ENCODE measurements around the gene SFSWAP. TPM values are rescaled to one million over a fixed set of nuclear protein-coding genes. Genes with fewer than 3 reads are reported as not detected.

The SFSWAP gene
- total RNA-seq, 1 experiment from 2014 or later, result 50.4 TPM

DNA sequence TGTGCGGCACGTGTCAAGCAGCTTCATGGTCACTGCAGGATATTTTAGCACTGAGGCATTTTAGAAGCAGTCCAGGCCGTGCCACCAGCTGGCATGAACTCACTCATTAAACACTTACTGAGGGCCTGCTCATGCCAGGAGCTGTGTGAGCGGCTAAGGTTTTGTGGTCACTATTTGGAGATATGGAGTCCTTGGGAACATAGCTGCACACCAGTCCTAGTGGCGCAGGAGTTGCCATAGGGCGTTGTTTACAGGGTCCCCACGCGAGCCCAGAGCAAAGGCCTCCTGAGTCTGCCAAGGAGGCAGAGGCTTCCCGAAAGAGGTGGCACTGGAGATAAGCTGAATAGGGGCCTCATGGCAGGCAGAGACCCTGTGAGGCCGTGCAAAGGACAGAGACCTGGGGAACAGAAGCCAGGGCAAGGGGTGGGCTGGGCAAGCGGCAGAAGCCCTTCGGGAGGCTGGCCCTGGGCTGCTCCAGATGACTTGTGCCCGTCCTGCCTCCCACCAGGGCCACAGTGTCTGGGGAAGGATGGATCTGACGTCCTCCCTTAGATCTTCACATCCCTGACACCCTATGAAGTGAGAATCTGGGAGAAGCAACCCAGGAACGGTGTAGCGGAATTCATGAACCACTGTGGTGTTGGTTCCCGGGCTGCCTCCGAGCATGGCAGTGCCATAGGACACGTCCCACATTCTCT, 38.9 kb downstream of the SFSWAP start:
- ChIA-PET RAD21 (ENCODE audit: low non-redundant PET in 1 of 2, low total read pairs in 2 of 2, uncharacterized antibody in 2 of 2, unreplicated experiment in 2 of 2) (no interaction called here), CTCF (no interaction called here), POLR2A (no interaction called here)
- Histone ChIP-seq H3K9ac (ENCODE audit: low read length) (no peak overlapping the region), H4K20me1 (ENCODE audit: insufficient read depth) (no peaks in the 10 kb centered on the region), H3K9me3 (ENCODE audit: control insufficient read depth in 1 of 2, insufficient read depth in 1 of 2, low read depth in 1 of 2, low read length in 2 of 2) (peaks cover 0 to 3% of the 10 kb centered on the region in 2 experiments; a peak in 1 of 4 replicates), H3K79me2 (ENCODE audit: insufficient read depth, low read length) (peaks cover 21% of the 10 kb centered on the region), H3K9me2 (ENCODE audit: insufficient read depth) (no peaks in the 10 kb centered on the region), H2AFZ (ENCODE audit: low read depth, low read length, poor library complexity, severe bottlenecking) (no peak overlapping the region), H3K4me1 (ENCODE audit: control insufficient read depth in 1 of 2, insufficient read depth in 2 of 2, low read length in 2 of 2) (no peaks in the 10 kb centered on the region), H3K27me3 (ENCODE audit: insufficient read depth, low read length) (no peaks in the 10 kb centered on the region), H3K27ac (ENCODE audit: low read depth, low read length) (no peak overlapping the region), H3K4me3 (replicated peaks in 1 of 2; ENCODE audit: low read depth in 1 of 2, low read length in 2 of 2) (no peak overlapping the region), H3K36me3 (ENCODE audit: control insufficient read depth in 1 of 2, insufficient read depth in 2 of 2, low read length in 2 of 2) (peaks cover 21 to 42% of the 10 kb centered on the region in 2 experiments), H3K4me2 (ENCODE audit: low read length) (no peak overlapping the region)
- TF ChIP-seq EGR1 (IDR thresholded peaks at IDR 0.05; ENCODE audit: low read depth), result no peak
- no peak for TF ChIP-seq ZFX (IDR thresholded peaks at IDR 0.05)
- ATAC-seq (no peak), DNase-seq (ENCODE audit: low read depth, low spot score) (no peak)
- no TSS peak for BruUV-seq (replicated peaks)
- intact Hi-C loops (cut with micrococcal nuclease), result no loop called here

DNA sequence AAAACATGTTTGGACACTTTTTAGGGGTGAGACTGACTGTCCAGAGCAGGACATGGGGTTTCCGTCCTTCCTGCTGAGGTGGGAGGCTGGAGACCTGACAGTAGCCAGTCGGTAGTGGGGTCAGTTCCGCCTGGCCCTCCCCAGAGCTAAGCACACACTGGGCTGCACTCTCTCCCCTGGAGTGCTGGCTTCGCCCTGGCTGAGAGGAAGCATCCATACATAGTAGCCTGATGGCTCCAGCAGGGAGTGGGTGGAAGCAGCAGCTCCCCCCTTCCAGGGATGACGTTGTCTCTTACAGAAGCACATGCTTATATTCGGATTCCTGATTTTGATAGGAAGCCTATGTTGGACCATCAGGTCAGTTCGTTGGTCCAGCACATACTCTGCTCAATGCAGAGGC, 40.4 kb downstream of the SFSWAP start:
- Histone ChIP-seq H3K27ac (ENCODE audit: low read depth, low read length) (no peak overlapping the region), H3K9me3 (ENCODE audit: control insufficient read depth in 1 of 2, insufficient read depth in 1 of 2, low read depth in 1 of 2, low read length in 2 of 2) (no peaks in the 10 kb centered on the region), H2AFZ (ENCODE audit: low read depth, low read length, poor library complexity, severe bottlenecking) (no peak overlapping the region), H3K9me2 (ENCODE audit: insufficient read depth) (no peaks in the 10 kb centered on the region), H3K9ac (ENCODE audit: low read length) (no peak overlapping the region), H4K20me1 (ENCODE audit: insufficient read depth) (no peaks in the 10 kb centered on the region; the same call in 1 of the 2 replicates), H3K36me3 (ENCODE audit: control insufficient read depth in 1 of 2, insufficient read depth in 2 of 2, low read length in 2 of 2) (peaks cover 26 to 42% of the 10 kb centered on the region in 2 experiments), H3K4me2 (ENCODE audit: low read length) (no peak overlapping the region), H3K4me3 (replicated peaks in 1 of 2; ENCODE audit: low read depth in 1 of 2, low read length in 2 of 2) (no peak overlapping the region), H3K27me3 (ENCODE audit: insufficient read depth, low read length) (no peaks in the 10 kb centered on the region), H3K4me1 (ENCODE audit: control insufficient read depth in 1 of 2, insufficient read depth in 2 of 2, low read length in 2 of 2) (no peaks in the 10 kb centered on the region), H3K79me2 (ENCODE audit: insufficient read depth, low read length) (peaks cover 21% of the 10 kb centered on the region)
- ATAC-seq, result no peak
- CTCF ChIA-PET, result no interaction called here
- DNase-seq (ENCODE audit: low read depth, low spot score), result no peak
- POLR2A ChIA-PET, result no interaction called here
- BruUV-seq (replicated peaks), result no TSS peak
- intact Hi-C loops (cut with micrococcal nuclease), result no loop called here
- RAD21 ChIA-PET (ENCODE audit: low non-redundant PET in 1 of 2, low total read pairs in 2 of 2, uncharacterized antibody in 2 of 2, unreplicated experiment in 2 of 2), result no interaction called here
- TF ChIP-seq ZFX (IDR thresholded peaks at IDR 0.05) (no peak), SIN3A (IDR thresholded peaks at IDR 0.05; ENCODE audit: low read depth) (no peak), YY1 (IDR thresholded peaks at IDR 0.05; ENCODE audit: extremely low read depth, insufficient replicate concordance, low read depth, low read length) (no peak), ZNF274 (IDR thresholded peaks at IDR 0.05; ENCODE audit: low read depth, low read length) (no peak), EZH2phosphoT487 (IDR thresholded peaks at IDR 0.05; ENCODE audit: borderline replicate concordance) (no peak), EZH2 (IDR thresholded peaks at IDR 0.05) (no peak), CEBPB (IDR thresholded peaks at IDR 0.05; ENCODE audit: low read depth) (no peak), FOSL1 (IDR thresholded peaks at IDR 0.05; ENCODE audit: low read depth) (no peak)
- TF ChIP-seq, protein P1, sequence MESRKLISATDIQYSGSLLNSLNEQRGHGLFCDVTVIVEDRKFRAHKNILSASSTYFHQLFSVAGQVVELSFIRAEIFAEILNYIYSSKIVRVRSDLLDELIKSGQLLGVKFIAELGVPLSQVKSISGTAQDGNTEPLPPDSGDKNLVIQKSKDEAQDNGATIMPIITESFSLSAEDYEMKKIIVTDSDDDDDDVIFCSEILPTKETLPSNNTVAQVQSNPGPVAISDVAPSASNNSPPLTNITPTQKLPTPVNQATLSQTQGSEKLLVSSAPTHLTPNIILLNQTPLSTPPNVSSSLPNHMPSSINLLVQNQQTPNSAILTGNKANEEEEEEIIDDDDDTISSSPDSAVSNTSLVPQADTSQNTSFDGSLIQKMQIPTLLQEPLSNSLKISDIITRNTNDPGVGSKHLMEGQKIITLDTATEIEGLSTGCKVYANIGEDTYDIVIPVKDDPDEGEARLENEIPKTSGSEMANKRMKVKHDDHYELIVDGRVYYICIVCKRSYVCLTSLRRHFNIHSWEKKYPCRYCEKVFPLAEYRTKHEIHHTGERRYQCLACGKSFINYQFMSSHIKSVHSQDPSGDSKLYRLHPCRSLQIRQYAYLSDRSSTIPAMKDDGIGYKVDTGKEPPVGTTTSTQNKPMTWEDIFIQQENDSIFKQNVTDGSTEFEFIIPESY (IDR thresholded peaks at IDR 0.05; ENCODE audit: extremely low read depth, insufficient replicate concordance, low read length), result no peak
- TF ChIP-seq, protein P2, sequence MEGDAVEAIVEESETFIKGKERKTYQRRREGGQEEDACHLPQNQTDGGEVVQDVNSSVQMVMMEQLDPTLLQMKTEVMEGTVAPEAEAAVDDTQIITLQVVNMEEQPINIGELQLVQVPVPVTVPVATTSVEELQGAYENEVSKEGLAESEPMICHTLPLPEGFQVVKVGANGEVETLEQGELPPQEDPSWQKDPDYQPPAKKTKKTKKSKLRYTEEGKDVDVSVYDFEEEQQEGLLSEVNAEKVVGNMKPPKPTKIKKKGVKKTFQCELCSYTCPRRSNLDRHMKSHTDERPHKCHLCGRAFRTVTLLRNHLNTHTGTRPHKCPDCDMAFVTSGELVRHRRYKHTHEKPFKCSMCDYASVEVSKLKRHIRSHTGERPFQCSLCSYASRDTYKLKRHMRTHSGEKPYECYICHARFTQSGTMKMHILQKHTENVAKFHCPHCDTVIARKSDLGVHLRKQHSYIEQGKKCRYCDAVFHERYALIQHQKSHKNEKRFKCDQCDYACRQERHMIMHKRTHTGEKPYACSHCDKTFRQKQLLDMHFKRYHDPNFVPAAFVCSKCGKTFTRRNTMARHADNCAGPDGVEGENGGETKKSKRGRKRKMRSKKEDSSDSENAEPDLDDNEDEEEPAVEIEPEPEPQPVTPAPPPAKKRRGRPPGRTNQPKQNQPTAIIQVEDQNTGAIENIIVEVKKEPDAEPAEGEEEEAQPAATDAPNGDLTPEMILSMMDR (IDR thresholded peaks at IDR 0.05 in 2 of 3, conservative IDR thresholded peaks at IDR 0.05 in 1 of 3; ENCODE audit: borderline replicate concordance in 1 of 3, insufficient read depth in 1 of 3, low read depth in 2 of 3, low read length in 2 of 3), result no peak
- TF ChIP-seq, protein P3, sequence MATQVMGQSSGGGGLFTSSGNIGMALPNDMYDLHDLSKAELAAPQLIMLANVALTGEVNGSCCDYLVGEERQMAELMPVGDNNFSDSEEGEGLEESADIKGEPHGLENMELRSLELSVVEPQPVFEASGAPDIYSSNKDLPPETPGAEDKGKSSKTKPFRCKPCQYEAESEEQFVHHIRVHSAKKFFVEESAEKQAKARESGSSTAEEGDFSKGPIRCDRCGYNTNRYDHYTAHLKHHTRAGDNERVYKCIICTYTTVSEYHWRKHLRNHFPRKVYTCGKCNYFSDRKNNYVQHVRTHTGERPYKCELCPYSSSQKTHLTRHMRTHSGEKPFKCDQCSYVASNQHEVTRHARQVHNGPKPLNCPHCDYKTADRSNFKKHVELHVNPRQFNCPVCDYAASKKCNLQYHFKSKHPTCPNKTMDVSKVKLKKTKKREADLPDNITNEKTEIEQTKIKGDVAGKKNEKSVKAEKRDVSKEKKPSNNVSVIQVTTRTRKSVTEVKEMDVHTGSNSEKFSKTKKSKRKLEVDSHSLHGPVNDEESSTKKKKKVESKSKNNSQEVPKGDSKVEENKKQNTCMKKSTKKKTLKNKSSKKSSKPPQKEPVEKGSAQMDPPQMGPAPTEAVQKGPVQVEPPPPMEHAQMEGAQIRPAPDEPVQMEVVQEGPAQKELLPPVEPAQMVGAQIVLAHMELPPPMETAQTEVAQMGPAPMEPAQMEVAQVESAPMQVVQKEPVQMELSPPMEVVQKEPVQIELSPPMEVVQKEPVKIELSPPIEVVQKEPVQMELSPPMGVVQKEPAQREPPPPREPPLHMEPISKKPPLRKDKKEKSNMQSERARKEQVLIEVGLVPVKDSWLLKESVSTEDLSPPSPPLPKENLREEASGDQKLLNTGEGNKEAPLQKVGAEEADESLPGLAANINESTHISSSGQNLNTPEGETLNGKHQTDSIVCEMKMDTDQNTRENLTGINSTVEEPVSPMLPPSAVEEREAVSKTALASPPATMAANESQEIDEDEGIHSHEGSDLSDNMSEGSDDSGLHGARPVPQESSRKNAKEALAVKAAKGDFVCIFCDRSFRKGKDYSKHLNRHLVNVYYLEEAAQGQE (IDR thresholded peaks at IDR 0.05; ENCODE audit: low read depth), result no peak
